Measurements from ENCODE around the gene RANBP9. TPM values are rescaled to one million over a fixed set of nuclear protein-coding genes. Genes with fewer than 3 reads are reported as not detected.

RANBP9 gene
- total RNA-seq, 1 donor from 2014 or later, result 42.1 TPM

DNA sequence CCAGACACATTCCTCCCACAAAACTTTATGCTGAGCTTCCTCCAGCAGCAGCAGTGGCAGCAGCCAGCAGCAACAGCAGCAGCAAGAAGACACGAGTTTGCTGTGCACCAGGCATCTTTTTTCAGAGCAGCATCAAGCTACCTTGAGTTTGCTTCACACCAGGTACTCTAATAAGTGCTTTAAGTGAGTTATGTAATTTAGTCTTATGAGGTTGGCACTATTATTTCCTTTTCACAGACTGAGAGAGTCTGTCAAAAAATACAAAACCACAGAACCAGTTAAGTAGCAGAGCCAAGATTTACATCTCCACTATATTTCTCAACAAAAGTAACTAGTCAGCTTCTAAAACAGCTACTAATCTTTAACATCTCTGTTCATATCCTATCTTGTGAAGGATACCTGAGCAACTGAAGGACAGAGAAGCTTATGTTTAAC lies 23.7 kb downstream of the RANBP9 start:
- no peak overlapping the region for H3K4me2 ChIP-seq (ENCODE audit: low read length)
- H3K9ac ChIP-seq (ENCODE audit: low read length), result no peak overlapping the region
- no peak for FAIRE-seq
- peaks cover 3% of the 10 kb centered on the region for H3K36me3 ChIP-seq (ENCODE audit: insufficient read depth, low read length)
- H3K4me1 Mint-ChIP-seq (ENCODE audit: low read depth, unreplicated experiment), result peaks cover 14% of the 10 kb centered on the region
- H3K9me3 ChIP-seq (ENCODE audit: insufficient read depth, low read depth, low read length), result no peaks in the 10 kb centered on the region
- H3K9me3 Mint-ChIP-seq (ENCODE audit: unreplicated experiment), result no peaks in the 10 kb centered on the region
- H3K4me3 ChIP-seq (ENCODE audit: insufficient read depth, low read depth, low read length), result no peak overlapping the region
- H3K4me3 Mint-ChIP-seq (ENCODE audit: unreplicated experiment), result no peak overlapping the region
- H3K27ac ChIP-seq (ENCODE audit: low read depth, low read length), result no peak overlapping the region
- H3K27ac Mint-ChIP-seq (ENCODE audit: unreplicated experiment), result no peak overlapping the region
- no peak for TF ChIP-seq EZH2 (IDR thresholded peaks at IDR 0.05; ENCODE audit: insufficient read depth, low read length)
- TF ChIP-seq, protein P1, sequence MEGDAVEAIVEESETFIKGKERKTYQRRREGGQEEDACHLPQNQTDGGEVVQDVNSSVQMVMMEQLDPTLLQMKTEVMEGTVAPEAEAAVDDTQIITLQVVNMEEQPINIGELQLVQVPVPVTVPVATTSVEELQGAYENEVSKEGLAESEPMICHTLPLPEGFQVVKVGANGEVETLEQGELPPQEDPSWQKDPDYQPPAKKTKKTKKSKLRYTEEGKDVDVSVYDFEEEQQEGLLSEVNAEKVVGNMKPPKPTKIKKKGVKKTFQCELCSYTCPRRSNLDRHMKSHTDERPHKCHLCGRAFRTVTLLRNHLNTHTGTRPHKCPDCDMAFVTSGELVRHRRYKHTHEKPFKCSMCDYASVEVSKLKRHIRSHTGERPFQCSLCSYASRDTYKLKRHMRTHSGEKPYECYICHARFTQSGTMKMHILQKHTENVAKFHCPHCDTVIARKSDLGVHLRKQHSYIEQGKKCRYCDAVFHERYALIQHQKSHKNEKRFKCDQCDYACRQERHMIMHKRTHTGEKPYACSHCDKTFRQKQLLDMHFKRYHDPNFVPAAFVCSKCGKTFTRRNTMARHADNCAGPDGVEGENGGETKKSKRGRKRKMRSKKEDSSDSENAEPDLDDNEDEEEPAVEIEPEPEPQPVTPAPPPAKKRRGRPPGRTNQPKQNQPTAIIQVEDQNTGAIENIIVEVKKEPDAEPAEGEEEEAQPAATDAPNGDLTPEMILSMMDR (IDR thresholded peaks at IDR 0.05; ENCODE audit: insufficient read depth, low read depth, low read length), result no peak
- peaks cover 91% of the 10 kb centered on the region for H3K79me2 ChIP-seq (ENCODE audit: insufficient read depth, low read length)
- H2AFZ ChIP-seq (ENCODE audit: low read depth, low read length), result no peak overlapping the region
- DNase-seq (ENCODE audit: low read depth), result no peak
- H3K27me3 Mint-ChIP-seq (ENCODE audit: low read depth, unreplicated experiment), result no peaks in the 10 kb centered on the region
- H4K20me1 ChIP-seq (ENCODE audit: insufficient read depth, low read length), result peaks cover 51% of the 10 kb centered on the region
- H3K36me3 Mint-ChIP-seq (ENCODE audit: low read depth, unreplicated experiment), result peaks cover 2% of the 10 kb centered on the region
- H3K27me3 ChIP-seq (ENCODE audit: insufficient read depth, low read length), result no peaks in the 10 kb centered on the region
- no peaks in the 10 kb centered on the region for H3K4me1 ChIP-seq (ENCODE audit: insufficient read depth, low read length)

DNA sequence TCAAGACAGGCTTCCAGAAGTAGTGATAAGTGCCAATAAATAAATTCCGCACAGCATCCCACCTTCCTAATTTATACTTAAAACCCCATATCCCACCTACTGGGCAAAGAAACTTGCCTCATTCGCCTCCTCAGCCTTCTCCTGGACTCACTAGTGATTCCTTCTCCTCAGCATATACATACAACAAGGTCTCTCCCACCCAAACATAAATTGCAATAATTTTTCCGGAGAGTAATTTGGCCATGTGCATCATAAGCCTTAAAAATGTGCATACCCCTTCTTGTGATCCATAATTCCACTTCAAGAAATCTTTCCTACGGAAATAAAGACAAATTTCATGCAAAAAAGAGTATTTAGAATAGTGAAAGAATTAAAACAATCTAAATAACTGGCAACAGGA lies 26.8 kb downstream of the RANBP9 start:
- Histone ChIP-seq H3K9me3 (ENCODE audit: insufficient read depth, low read depth, low read length) (no peaks in the 10 kb centered on the region), H3K4me1 (ENCODE audit: insufficient read depth, low read length) (no peaks in the 10 kb centered on the region), H3K27me3 (ENCODE audit: insufficient read depth, low read length) (no peaks in the 10 kb centered on the region), H3K4me2 (ENCODE audit: low read length) (no peak overlapping the region), H2AFZ (ENCODE audit: low read depth, low read length) (no peak overlapping the region), H3K36me3 (ENCODE audit: insufficient read depth, low read length) (no peaks in the 10 kb centered on the region), H3K79me2 (ENCODE audit: insufficient read depth, low read length) (peaks cover 95% of the 10 kb centered on the region), H4K20me1 (ENCODE audit: insufficient read depth, low read length) (peaks cover 54% of the 10 kb centered on the region), H3K27ac (ENCODE audit: low read depth, low read length) (no peak overlapping the region), H3K4me3 (ENCODE audit: insufficient read depth, low read depth, low read length) (no peak overlapping the region), H3K9ac (ENCODE audit: low read length) (no peak overlapping the region)
- DNase-seq (ENCODE audit: low read depth) (no peak), FAIRE-seq (no peak)
- Mint-ChIP-seq H3K9me3 (ENCODE audit: unreplicated experiment) (no peaks in the 10 kb centered on the region), H3K4me3 (ENCODE audit: unreplicated experiment) (no peak overlapping the region), H3K36me3 (ENCODE audit: low read depth, unreplicated experiment) (peaks cover 7% of the 10 kb centered on the region), H3K27ac (ENCODE audit: unreplicated experiment) (no peak overlapping the region), H3K4me1 (ENCODE audit: low read depth, unreplicated experiment) (peaks cover 12% of the 10 kb centered on the region), H3K27me3 (ENCODE audit: low read depth, unreplicated experiment) (no peaks in the 10 kb centered on the region)
- no peak for TF ChIP-seq EZH2 (IDR thresholded peaks at IDR 0.05; ENCODE audit: insufficient read depth, low read length)
- TF ChIP-seq, protein P1 (IDR thresholded peaks at IDR 0.05; ENCODE audit: insufficient read depth, low read depth, low read length), result no peak

DNA sequence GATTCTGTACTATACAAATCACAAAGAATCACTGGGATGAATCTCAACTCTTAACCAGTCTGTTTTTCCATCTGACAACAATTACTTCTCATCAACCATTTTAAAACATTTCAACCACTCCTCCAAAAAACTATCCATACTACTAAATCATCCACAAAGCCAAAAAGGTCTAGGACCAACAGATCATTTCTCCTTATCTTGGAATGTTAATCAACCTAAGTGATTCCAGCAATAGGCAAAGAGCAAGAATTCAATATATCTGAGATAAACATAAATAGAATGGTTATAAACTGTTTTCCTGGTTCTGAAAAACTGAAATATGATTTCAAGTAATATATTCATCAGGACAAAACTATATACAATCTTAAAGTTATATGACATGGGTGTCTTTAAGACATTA lies 28.6 kb downstream of the RANBP9 start:
- Histone ChIP-seq H3K4me3 (ENCODE audit: insufficient read depth, low read depth, low read length) (no peak overlapping the region), H3K79me2 (ENCODE audit: insufficient read depth, low read length) (peaks cover 95% of the 10 kb centered on the region), H3K27me3 (ENCODE audit: insufficient read depth, low read length) (no peaks in the 10 kb centered on the region), H3K36me3 (ENCODE audit: insufficient read depth, low read length) (no peaks in the 10 kb centered on the region), H3K9ac (ENCODE audit: low read length) (no peak overlapping the region), H3K27ac (ENCODE audit: low read depth, low read length) (no peak overlapping the region), H3K4me1 (ENCODE audit: insufficient read depth, low read length) (no peaks in the 10 kb centered on the region), H4K20me1 (ENCODE audit: insufficient read depth, low read length) (peaks cover 40% of the 10 kb centered on the region), H3K9me3 (ENCODE audit: insufficient read depth, low read depth, low read length) (no peaks in the 10 kb centered on the region), H2AFZ (ENCODE audit: low read depth, low read length) (no peak overlapping the region), H3K4me2 (ENCODE audit: low read length) (no peak overlapping the region)
- FAIRE-seq, result peak; percentile 34
- Mint-ChIP-seq H3K27me3 (ENCODE audit: low read depth, unreplicated experiment) (no peaks in the 10 kb centered on the region), H3K4me1 (ENCODE audit: low read depth, unreplicated experiment) (peaks cover 14% of the 10 kb centered on the region), H3K27ac (ENCODE audit: unreplicated experiment) (no peak overlapping the region), H3K4me3 (ENCODE audit: unreplicated experiment) (no peak overlapping the region), H3K9me3 (ENCODE audit: unreplicated experiment) (no peaks in the 10 kb centered on the region), H3K36me3 (ENCODE audit: low read depth, unreplicated experiment) (peaks cover 11% of the 10 kb centered on the region)
- TF ChIP-seq, protein P1 (IDR thresholded peaks at IDR 0.05; ENCODE audit: insufficient read depth, low read depth, low read length), result no peak
- TF ChIP-seq EZH2 (IDR thresholded peaks at IDR 0.05; ENCODE audit: insufficient read depth, low read length), result no peak
- no peak for DNase-seq (ENCODE audit: low read depth)
